Natural killer cell (primary cell): ENCODE data around the gene RUFY1. TPM values are rescaled to one million over a fixed set of nuclear protein-coding genes. Genes with fewer than 3 reads are reported as not detected.

ENCODE experiments used
- ATAC-seq, 3 donors: fragments of 150-1000 bp in 2 of 3; fragments of 200-7000 bp in 1 of 3; cut with Tn5 transposase; 1 replicate in 1 of 3; 2 replicates in 2 of 3; pipeline ENCODE4 v1.10.0; 2021; ENCODE audit warnings: mild to moderate bottlenecking in 2 of 3, moderate library complexity in 2 of 3
- DNase-seq, 2 donors: peaks; one replicate each; pipeline versions ENCODE4 v3.0.0 to v3.0.0-alpha.2; 2013 to 2021; ENCODE audit warnings: mixed read lengths in 1 of 2
- H3K27ac ChIP-seq: one replicate; pipeline ENCODE4 v1.5.1; 2013; ENCODE audit warnings: mild to moderate bottlenecking, low read length
- H3K27me3 ChIP-seq: one replicate; pipeline ENCODE4 v1.6.1; 2013; ENCODE audit warnings: low read length; ENCODE audit not compliant: control insufficient read depth, insufficient read depth
- H3K36me3 ChIP-seq: one replicate; pipeline ENCODE4 v1.6.1; 2013; ENCODE audit warnings: low read length; ENCODE audit not compliant: control insufficient read depth, insufficient read depth
- H3K4me1 ChIP-seq: one replicate; pipeline ENCODE4 v1.6.1; 2013; ENCODE audit warnings: low read length; ENCODE audit not compliant: control insufficient read depth, insufficient read depth
- H3K4me3 ChIP-seq: one replicate; pipeline ENCODE4 v1.5.1; 2013; ENCODE audit warnings: low read length
- H3K9me3 ChIP-seq: one replicate; pipeline ENCODE4 v1.6.1; 2013; ENCODE audit warnings: low read length; ENCODE audit not compliant: control insufficient read depth, insufficient read depth
- H3K27ac Mint-ChIP-seq, 2 donors: one replicate each; pipeline ENCODE4 v1.8.0; 2022; ENCODE audit warnings: mild to moderate bottlenecking in 2 of 2, mixed read lengths in 2 of 2, moderate library complexity in 1 of 2
- H3K27me3 Mint-ChIP-seq, 2 donors: one replicate each; pipeline ENCODE4 v1.8.0; 2022; ENCODE audit warnings: low read depth in 2 of 2, mixed read lengths in 2 of 2
- H3K36me3 Mint-ChIP-seq: one replicate; pipeline ENCODE4 v1.8.0; 2022; ENCODE audit warnings: mixed read lengths
- H3K4me1 Mint-ChIP-seq, 2 donors: one replicate each; pipeline ENCODE4 v1.8.0; 2022; ENCODE audit warnings: mixed read lengths in 2 of 2
- H3K4me3 Mint-ChIP-seq: one replicate; pipeline ENCODE4 v1.8.0; 2022; ENCODE audit warnings: mild to moderate bottlenecking, moderate library complexity, mixed read lengths
- H3K9me3 Mint-ChIP-seq, 2 donors: one replicate each; pipeline ENCODE4 v1.8.0; 2022; ENCODE audit warnings: mixed read lengths in 2 of 2
- WGBS: methylation state at CpG from one replicate; pipeline ENCODE4 v1.1.7; 2013; ENCODE audit warnings: missing lambda C conversion rate; ENCODE audit not compliant: insufficient coverage; 5-methylcytosine and 5-hydroxymethylcytosine counted together
- intact Hi-C: fragments of 100-400 bp; cut with micrococcal nuclease; formaldehyde crosslinking; loops from one replicate; pipeline ENCODE4 v1.14.2; 2022
- total RNA-seq, 4 donors: library from RNA; stranded (reverse); fragments of 120-200 nt in 1 of 4; gene quantifications; one replicate each; pipeline versions ENCODE4 v1.2.3 to v1.2.4, GENCODE V29; 2013 to 2022
- TF ChIP-seq, protein P1 (sequence below): fragments of 200-600 bp; IDR thresholded peaks from one replicate; pipeline ENCODE4 v1.8.0; 2022; ENCODE audit warnings: antibody characterized with exemption

Gene RUFY1
- total RNA-seq, 3 donors from 2014 or later (not counting 1 experiment from before 2014, with no cell fraction given) = 40.4 to 48.7 (median 46.6) TPM

DNA sequence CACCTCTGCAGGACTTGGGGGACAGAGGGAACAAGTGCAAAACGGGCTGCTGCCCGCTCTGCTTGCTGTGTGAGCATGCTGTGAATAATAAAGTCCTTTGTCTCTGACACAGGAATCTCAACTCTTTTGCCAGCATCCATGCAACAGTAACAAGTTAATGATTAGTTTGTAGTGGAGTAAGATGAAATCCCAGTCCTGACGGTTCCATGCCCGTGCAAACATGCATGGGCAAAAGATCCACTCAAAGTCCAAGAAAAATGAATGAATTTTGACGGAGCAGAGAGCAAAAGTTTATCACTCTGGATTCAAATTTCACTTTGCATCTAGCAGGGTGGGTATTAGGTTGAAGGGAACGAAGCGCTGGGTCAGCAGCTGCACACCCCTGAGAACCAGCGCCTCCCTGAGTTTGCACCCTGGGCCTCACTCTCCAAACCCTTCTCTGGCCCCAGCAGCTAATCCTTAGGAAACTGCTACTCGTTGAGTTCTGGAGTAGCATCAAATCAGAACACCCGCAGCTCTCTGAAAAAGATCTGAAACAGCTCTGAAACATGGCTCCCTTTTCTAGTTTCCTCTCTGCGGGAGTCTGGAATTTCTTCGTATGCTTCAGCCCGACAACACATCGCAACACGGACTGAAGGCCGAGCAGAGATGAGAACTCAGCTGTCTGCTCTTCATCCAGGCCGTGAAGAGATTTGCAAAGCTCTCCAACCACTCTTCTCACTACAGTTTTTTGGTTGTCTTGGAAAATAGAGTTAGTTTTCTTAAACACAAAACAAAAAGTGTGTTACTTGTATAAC, 45.6 kb upstream of the RUFY1 start:
- ATAC-seq (no peak), DNase-seq (no peak)
- intact Hi-C loops = no loop called here
- Mint-ChIP-seq H3K4me1 (no peaks in the 10 kb centered on the region), H3K27ac (no peak overlapping the region), H3K36me3 (no peaks in the 10 kb centered on the region), H3K27me3 (peaks cover under 1 to 6% of the 10 kb centered on the region in 2 donors), H3K4me3 (no peak overlapping the region), H3K9me3 (no peaks in the 10 kb centered on the region)
- Histone ChIP-seq H3K4me1 (no peaks in the 10 kb centered on the region), H3K9me3 (no peaks in the 10 kb centered on the region), H3K4me3 (no peak overlapping the region), H3K27ac (no peak overlapping the region), H3K36me3 (no peaks in the 10 kb centered on the region), H3K27me3 (no peaks in the 10 kb centered on the region)
- WGBS = 91% methylated on average over 16 of the region's 17 CpGs
- TF ChIP-seq, protein P1, sequence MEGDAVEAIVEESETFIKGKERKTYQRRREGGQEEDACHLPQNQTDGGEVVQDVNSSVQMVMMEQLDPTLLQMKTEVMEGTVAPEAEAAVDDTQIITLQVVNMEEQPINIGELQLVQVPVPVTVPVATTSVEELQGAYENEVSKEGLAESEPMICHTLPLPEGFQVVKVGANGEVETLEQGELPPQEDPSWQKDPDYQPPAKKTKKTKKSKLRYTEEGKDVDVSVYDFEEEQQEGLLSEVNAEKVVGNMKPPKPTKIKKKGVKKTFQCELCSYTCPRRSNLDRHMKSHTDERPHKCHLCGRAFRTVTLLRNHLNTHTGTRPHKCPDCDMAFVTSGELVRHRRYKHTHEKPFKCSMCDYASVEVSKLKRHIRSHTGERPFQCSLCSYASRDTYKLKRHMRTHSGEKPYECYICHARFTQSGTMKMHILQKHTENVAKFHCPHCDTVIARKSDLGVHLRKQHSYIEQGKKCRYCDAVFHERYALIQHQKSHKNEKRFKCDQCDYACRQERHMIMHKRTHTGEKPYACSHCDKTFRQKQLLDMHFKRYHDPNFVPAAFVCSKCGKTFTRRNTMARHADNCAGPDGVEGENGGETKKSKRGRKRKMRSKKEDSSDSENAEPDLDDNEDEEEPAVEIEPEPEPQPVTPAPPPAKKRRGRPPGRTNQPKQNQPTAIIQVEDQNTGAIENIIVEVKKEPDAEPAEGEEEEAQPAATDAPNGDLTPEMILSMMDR = no peak

DNA sequence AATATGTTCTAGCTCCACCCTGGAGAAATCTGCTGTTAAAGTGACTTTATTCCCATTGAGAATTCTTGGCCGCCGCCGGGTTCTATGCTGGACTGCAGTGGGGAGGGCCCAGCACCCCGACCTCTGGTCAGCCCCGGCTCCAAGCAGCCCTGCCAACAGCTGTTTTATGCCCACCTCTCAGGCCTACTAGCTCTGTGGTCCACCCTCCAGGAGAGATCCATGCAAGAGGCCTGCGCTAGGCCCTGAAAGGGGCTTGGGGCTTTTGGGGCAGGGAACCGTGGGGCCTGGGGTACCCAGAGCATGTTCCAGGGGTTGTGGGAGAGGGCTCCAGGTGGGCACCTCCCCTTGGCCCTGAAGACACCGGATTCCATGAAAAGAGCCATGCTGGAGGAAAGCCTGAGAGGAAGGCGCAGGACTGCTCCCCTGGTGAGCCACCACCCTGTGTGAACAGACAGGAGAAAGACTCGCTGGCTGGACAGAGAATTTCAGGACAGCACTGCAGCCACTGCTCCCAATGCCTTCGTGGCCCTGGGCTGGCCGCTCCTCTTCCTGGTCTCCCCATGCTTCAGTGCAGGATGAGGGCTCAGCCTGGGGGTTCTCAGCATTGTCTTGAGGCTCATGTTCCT, 44.6 kb upstream of the RUFY1 start:
- TF ChIP-seq, protein P1 = no peak
- H3K4me1 ChIP-seq = no peaks in the 10 kb centered on the region
- no peaks in the 10 kb centered on the region for H3K9me3 Mint-ChIP-seq

DNA sequence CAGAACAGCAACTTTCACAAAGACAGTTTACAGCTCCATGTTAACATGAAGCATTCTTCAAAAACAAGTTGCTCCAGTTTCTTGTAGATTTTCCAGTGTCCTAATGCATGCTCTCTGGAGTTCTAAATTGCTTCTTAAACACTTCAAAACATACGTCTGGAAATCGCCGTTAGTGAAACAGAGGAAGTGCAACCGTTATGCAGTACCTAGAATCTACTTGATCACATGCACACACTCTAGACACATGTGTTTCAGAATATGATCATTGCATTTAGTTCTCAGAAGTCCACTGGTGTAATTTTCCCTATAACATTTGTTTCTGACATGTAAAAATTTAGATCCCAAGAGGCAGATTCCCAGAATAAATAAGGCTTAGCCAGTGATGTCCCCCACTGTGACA, 41.1 kb upstream of the RUFY1 start:
- Mint-ChIP-seq H3K4me1 (no peaks in the 10 kb centered on the region), H3K27ac (no peak overlapping the region), H3K36me3 (no peaks in the 10 kb centered on the region), H3K9me3 (no peaks in the 10 kb centered on the region), H3K27me3 (peaks cover 6 to 7% of the 10 kb centered on the region in 2 donors), H3K4me3 (no peak overlapping the region)
- DNase-seq = no peak
- H3K9me3 ChIP-seq = no peaks in the 10 kb centered on the region
- H3K4me1 ChIP-seq = no peaks in the 10 kb centered on the region
- 6% methylated on average over 4 of the region's 4 CpGs for WGBS
- H3K27ac ChIP-seq = no peak overlapping the region
- H3K36me3 ChIP-seq = no peaks in the 10 kb centered on the region
- no peak for ATAC-seq
- TF ChIP-seq, protein P1 = no peak
- intact Hi-C loops = no loop called here
- H3K27me3 ChIP-seq = no peaks in the 10 kb centered on the region
- no peak overlapping the region for H3K4me3 ChIP-seq

More for the DNA sequence above, 44.6 kb upstream of the RUFY1 start:
- Mint-ChIP-seq H3K36me3 (no peaks in the 10 kb centered on the region), H3K27ac (no peak overlapping the region), H3K27me3 (peaks cover 4 to 6% of the 10 kb centered on the region in 2 donors), H3K4me1 (no peaks in the 10 kb centered on the region), H3K4me3 (no peak overlapping the region)
- DNase-seq (no peak), ATAC-seq (no peak)
- no peaks in the 10 kb centered on the region for H3K9me3 ChIP-seq
- WGBS = 89% methylated on average over 12 of the region's 12 CpGs
- intact Hi-C loops = no loop called here
- no peaks in the 10 kb centered on the region for H3K27me3 ChIP-seq
- no peaks in the 10 kb centered on the region for H3K36me3 ChIP-seq
- no peak overlapping the region for H3K27ac ChIP-seq
- H3K4me3 ChIP-seq = no peak overlapping the region
